Medulla oblongata (tissue), 1 donor: ENCODE results near the gene GATB.
"Not testable (repeated sequence)": the region's sequence is repeated elsewhere in the genome, so short reads cannot be mapped to it uniquely, and the experiment has no call there.

Source experiments
- DNase-seq: peaks from one replicate; pipeline ENCODE4 v3.0.0-alpha.2; 2015; ENCODE audit errors: extremely low spot score

Gene GATB

GRCh38 chr4:151785484-151786157, 24.8 kb upstream of the GATB start:
- DNase-seq, result no peak

- DNase-seq, result no peak
These were observed 23.9 kb upstream of the GATB start for GRCh38 chr4:151784706-151785105.

GRCh38 chr4:151783867-151784266, 23.1 kb upstream of the GATB start:
- DNase-seq, result no peak

- DNase-seq, result no peak
These were observed 21.5 kb upstream of the GATB start for GRCh38 chr4:151782296-151782695.

GRCh38 chr4:151781026-151781425, 20.2 kb upstream of the GATB start:
- peak; percentile 67 for DNase-seq

- no peak for DNase-seq
These were observed 16.7 kb upstream of the GATB start for GRCh38 chr4:151777471-151777870.

GRCh38 chr4:151774324-151774723, 13.5 kb upstream of the GATB start:
- no peak for DNase-seq

- DNase-seq, result no peak
These were observed 11.5 kb upstream of the GATB start for GRCh38 chr4:151772274-151772673.

GRCh38 chr4:151771664-151772063, 10.9 kb upstream of the GATB start:
- no peak for DNase-seq

GRCh38 chr4:151770154-151770553, 9.3 kb upstream of the GATB start:
- DNase-seq, result no peak

- no peak for DNase-seq
These were observed 8.0 kb upstream of the GATB start for GRCh38 chr4:151768835-151769234.

GRCh38 chr4:151766691-151767090, 5.9 kb upstream of the GATB start:
- no peak for DNase-seq

GRCh38 chr4:151760002-151760401, 805 bp downstream of the GATB start:
- DNase-seq, result no peak

- DNase-seq, result no peak
These were observed 7.8 kb downstream of the GATB start for GRCh38 chr4:151753056-151753455.

GRCh38 chr4:151750156-151750555, 10.7 kb downstream of the GATB start:
- no peak for DNase-seq

- DNase-seq, result no peak
These were observed 15.2 kb downstream of the GATB start for GRCh38 chr4:151745481-151746231.

- no peak for DNase-seq
These were observed 16.2 kb downstream of the GATB start for GRCh38 chr4:151744614-151745013.

GRCh38 chr4:151743894-151744293, 16.9 kb downstream of the GATB start:
- no peak for DNase-seq

- DNase-seq, result no peak
These were observed 17.5 kb downstream of the GATB start for GRCh38 chr4:151743128-151743854.

GRCh38 chr4:151738720-151739517, 21.9 kb downstream of the GATB start:
- DNase-seq, result no peak

GRCh38 chr4:151736852-151737251, 24.0 kb downstream of the GATB start:
- not testable (repeated sequence) for DNase-seq

GRCh38 chr4:151736361-151736760, 24.4 kb downstream of the GATB start:
- no peak for DNase-seq
